ENCODE results near the gene KRT86.
"Not testable (repeated sequence)": the region's sequence is repeated elsewhere in the genome, so short reads cannot be mapped to it uniquely, and the experiment has no call there.

The KRT86 gene

DNA sequence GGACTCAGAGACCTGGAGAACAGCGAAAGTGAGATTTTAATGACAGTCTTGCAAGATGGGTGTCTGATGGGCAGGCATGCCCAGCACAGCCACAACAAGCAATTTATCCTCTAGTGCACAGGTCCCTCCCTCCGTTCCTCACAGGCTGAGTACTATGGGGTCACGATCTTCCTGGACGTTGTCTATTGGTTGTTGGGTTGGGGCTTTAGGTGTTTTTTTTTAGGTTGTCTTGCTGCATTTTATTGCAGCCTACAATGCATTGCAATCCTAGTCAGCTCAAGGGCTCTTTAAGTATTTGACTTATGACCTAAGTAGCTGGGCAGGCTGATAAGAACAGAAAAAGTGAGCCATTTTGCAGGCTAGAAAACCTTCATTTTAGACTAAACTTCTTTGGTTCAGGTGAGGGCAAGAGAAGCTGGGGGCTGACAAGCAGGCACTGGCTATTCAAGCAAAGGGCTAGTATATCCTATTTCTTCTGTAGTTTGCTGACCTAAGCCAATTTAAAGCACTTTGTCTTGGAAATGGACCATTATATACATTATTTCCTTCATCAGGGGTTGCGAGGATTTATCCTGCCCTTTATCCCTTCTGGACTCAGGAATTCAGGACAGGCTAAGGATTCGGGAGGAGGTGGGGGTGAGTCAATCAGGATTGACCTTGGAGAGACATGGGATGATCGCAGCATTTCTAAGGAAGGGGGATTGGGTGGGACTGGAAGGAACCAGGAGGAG lies 35.4 kb upstream of the KRT86 start:
- DNase-seq (ENCODE audit: low read depth), result no peak

DNA sequence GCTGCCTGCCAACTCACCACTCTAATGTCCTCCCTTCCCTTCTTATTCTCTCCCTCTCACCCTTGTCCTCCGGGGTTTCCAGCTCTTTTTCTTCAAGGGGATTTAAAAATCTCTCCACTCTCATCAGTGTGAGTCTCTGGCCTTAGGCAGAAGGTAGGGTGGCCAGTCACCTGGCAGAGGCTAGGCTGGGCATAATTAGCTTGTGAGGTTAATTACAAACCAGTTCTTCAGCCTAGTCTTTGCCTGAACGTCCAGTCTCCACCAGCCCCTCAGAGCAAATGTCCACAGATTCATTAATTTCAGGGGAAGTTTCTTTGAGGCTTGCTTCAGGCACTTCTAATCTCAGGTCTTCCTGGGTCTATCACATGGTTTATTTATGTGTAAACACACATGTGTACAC lies 34.7 kb upstream of the KRT86 start:
- no peak for DNase-seq (ENCODE audit: low read depth)

DNA sequence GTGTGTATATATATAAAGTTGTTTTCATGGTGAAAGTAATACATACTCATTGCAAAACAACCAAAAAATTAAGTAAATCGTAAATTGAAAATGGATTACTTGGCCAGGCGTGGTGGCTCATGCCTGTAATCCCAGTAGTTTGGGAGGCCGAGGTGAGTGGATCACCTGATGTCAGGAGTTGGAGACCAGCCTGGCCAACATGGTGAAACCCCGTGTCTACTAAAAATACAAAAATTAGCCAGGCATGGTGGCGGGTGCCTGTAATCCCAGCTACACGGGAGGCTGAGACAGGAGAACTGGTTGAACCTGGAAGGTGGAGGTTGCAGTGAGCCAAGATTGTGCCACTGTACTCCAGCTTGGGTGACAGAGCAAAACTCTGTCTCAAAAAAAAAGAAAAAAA lies 34.2 kb upstream of the KRT86 start:
- not testable (repeated sequence) for DNase-seq (ENCODE audit: low read depth)

DNA sequence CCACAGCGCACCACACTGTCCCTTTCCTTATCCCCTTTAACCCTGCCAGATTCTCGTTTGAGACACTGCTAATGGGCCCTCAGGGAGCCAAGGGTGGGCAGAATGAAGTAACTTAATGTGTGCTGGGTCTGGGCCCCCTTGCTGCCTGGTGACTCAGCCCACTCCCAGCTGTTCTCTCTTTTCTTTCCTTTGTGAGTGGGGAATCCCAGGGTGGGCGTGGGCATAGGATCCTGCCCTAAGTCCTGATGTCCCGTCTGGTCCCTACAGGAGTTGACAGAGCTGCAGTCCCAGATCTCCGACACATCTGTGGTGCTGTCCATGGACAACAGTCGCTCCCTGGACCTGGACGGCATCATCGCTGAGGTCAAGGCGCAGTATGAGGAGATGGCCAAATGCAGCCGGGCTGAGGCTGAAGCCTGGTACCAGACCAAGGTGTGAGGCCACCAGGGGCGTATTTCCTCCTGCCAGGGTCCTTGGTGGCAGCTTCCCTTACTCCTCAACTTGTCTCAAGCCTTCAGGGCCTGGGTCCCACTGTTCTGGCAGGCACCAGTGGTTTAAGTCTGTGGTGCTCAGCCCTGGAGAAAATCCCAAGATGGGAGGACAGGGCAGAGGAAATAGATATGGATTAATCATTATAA lies 33.1 kb upstream of the KRT86 start:
- no peak for DNase-seq (ENCODE audit: low read depth)

DNA sequence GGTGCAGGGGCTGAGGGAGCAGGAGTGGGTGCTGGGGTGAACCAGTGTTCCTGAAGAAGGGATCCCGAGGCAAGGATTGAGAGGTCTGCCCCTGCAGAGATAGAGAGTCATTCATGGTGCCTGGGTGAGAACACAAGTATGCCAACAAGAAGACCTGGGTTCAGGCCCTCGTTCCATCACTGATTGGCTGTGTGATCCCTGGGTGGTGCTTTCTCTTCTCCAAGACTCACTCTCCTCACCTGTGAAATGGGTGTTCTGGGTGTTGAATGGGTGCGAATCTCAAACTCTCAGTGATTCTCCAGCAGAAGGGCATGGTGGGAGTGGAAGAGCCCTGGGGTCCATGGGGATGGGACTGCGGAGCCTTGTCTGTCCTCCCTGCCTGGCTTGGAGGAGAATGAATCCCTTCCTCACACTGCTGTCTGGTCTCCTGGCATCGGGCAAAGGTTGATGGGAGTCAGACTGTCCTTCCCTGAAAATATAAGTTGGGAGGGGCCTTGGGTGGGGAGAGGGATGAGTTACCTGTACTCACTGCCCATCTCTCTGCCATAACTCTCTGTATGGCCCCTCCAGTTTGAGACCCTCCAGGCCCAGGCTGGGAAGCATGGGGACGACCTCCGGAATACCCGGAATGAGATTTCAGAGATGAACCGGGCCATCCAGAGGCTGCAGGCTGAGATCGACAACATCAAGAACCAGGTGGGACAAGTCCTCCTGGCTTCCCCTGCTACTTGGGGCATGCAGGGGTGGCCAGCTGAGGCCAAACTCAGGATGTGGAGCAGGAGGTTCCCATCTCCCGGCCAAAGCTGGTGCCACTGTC lies 31.8 kb upstream of the KRT86 start:
- no peak for DNase-seq (ENCODE audit: low read depth)

DNA sequence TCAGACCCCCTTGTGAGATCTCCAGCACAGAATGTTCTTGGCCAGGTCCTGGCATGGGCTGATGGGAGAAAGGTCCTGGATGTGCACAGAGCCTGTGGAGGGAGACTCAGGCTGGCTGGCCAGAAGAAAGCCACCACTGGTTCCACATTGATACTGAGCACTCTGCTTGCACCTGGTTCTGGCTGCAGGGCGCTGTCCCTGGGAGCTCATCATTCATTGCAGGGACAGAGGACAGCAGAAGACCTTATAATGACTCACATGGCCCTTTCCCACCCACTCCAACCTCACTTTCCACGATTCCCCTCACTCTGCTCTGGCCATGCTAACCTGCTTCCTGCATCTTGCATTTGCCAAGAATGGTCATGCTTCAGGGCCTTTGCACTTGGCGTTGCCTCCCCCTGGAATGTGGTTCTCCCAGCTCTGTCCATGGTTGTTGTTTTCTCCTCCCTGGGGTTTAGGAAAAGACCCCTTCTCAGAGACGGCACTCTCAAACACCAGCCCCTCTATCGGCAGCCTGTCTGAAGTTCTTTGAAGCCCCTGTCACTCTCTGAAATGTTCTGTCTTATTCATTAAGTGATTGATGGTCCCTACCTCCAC lies 31.1 kb upstream of the KRT86 start:
- DNase-seq (ENCODE audit: low read depth), result no peak

DNA sequence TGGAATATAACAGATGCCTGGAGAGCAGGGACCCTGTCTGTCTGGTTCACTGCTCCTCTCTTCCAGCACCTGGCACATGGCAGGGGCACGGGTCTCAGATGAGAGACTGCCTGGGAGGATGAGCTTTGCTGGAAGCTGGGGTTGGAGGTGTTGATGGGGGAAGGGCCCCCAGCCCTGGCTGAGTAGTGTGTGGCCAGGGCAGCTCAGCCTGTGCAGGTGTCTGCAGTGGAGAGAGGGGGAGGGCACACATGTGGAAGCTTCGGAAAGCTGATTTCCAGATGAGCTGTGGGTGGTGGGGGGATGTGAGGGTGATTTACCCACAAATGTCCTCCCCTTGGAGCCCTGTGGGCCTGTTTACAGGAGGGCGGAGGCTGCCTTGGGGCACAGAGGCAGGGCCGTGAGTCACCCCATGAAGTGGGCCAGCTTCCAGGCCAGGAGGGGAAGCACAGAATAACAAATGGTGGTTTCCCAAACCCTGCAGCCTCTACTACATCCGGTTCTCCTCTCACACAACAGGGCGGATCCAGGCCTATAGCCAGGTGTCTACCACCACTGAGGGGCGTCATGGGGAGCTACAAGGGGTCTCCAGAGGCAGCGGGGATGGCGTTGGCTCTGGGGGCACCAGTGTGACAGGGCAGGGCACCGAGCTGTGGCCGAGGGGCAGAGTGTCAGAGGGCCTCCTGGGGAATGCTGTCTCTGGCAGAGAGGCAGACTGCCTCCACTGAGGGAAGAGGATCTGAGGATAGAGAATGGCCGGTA lies 30.4 kb upstream of the KRT86 start:
- peak; percentile 27 for DNase-seq (ENCODE audit: low read depth)

DNA sequence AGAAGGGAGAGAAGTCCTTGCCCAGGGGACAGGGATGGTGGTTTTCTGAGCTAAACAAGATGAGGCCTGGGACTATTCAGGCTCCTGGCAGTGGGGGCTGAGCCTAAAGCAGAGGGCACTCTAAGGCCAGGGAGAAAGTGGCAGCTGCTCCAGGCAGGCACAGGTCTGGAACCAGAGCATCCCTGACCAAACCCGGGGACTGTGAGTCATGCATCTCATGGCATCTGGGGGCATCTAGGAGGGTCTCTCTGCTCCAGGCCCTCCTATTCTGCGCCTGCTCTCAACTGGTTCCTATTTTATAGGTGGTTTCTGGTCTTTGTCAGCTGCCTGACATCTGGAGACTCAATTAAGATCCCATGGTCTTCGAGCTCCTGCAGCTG lies 29.8 kb upstream of the KRT86 start:
- DNase-seq (ENCODE audit: low read depth), result no peak

DNA sequence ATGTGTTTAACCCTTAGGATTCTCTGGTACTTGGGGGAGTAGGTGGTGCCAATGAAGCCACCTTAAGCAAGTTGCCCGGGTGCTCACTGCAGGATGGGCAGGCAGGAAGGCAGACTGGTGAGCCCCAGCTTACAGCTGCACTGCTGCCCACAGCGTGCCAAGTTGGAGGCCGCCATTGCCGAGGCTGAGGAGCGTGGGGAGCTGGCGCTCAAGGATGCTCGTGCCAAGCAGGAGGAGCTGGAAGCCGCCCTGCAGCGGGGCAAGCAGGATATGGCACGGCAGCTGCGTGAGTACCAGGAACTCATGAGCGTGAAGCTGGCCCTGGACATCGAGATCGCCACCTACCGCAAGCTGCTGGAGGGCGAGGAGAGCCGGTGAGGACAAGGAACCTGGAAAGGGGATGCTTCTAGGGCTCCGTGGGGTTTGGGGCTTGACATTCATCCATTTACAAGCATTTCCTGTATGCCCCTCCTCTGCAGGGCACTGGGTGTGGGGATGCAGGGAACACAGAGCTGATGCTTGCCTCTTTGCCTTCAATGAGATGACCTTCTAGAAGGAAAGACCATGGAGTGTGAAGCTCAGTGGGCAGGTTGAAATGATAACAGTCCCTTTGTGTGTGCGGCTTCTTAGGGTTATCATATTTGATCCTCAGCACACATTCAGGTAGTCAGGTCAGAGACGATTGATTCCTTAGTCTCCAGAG lies 29.0 kb upstream of the KRT86 start:
- DNase-seq (ENCODE audit: low read depth), result no peak

DNA sequence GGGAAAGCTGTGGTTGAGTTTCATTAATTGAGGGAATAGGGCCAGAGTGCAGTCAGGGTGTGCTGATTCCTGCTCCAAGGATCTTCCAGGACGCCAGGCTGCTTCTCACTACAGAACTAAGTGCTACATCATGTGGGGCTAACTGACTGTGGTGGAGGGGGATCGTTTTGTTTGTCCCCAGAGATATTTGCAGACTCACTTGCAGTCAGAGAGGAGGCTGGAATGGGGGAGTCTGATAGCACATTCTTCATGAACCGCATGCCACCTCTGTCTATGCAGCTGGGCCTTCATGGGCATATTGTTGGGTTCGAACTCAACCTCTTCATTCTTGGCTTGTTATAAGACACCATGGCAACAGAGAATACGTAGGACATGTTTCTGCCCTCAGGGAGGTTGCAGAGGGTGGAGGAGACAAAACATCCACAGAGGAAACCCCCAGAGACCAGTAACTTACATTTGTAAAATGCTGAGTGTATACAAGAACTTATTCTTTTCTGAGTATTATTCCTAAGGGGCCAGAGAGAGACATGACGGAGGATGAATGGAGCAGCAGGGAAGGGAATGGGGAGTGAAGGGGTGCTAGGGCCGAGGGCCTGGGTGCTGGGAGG lies 28.4 kb upstream of the KRT86 start:
- no peak for DNase-seq (ENCODE audit: low read depth)

DNA sequence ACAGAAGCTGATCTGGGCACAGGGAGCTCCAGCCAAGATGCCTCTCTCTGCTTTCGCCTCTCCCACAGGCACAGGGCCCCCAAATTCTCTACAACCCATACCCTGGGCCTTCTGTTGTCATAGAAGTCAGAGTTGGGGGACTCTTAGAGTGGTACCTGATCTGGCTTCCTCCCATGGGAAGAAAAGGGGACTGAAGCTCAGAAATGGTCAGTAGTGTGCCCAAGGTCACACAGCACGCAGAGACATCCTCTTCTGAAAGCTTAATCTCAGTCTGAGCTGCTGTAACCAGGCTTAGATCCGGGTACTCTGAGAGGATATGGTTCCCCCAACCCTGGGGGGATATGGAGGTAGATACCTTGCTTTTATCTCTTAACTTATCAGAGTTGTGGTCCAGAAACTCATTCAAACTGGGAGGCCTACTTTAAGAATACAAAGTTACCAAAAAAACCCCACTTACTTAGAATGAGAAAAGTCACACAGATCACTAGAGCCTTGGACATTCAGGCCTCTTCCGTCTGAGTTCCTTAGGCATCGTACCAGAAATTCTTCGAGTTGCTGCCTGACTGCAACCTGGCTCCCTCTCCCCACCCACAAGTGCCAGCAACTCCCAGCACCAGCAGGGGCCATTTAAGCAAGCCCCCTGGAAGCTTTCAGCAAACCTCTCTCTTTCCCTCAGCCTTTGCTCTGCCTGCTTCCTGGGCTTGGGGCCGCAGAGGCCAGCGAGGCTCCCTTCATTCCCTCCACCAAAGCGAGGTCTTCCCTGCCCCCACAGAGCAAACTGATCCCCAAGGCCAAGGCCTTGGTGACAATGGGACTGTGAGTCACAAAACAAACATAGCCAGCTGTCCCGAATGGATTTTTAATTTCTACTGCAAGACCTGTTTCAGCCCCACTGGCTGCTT lies 27.5 kb upstream of the KRT86 start:
- no peak for DNase-seq (ENCODE audit: low read depth)

DNA sequence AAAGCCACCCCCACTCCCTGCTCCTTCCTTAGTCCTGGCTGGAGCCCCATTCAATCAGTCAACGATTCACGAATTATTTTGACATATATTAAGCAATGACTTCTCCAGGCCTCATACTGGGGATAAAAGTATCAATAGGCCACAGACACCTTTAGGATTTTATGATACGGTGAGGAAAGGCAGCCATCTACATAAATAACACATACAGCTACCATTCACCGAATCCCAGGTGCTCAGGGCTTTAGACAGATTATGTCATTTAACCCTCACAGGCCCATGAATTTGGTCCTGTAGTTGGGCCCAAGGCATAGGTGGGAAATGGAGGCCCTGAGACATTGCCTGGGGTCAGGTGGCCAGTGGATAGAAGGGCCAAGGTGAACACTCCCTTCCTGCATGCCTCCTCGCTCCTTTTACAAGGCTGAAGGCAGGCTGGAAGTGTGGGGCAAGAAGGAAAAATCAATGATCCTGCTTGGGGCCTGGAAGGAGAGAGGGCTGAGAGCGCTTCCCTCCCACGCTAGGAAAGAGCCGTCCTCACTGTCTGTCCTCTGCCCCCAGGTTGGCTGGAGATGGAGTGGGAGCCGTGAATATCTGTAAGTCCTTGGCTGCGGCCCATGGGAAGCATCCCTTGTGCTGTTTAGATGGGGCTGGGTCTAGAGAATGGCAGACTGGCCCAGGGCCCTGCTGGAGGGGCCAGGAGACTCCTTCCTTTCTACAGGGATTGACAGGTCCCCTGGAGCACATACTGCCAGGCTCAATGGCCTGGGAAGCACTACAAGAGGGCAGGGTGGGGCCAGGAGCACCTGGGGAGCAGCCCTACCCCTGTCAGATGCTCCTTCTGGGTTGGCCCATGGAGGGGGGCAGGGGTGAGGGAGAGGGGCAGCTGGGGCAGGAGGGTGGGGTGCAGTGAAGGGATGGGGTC lies 26.6 kb upstream of the KRT86 start:
- no peak for DNase-seq (ENCODE audit: low read depth)

DNA sequence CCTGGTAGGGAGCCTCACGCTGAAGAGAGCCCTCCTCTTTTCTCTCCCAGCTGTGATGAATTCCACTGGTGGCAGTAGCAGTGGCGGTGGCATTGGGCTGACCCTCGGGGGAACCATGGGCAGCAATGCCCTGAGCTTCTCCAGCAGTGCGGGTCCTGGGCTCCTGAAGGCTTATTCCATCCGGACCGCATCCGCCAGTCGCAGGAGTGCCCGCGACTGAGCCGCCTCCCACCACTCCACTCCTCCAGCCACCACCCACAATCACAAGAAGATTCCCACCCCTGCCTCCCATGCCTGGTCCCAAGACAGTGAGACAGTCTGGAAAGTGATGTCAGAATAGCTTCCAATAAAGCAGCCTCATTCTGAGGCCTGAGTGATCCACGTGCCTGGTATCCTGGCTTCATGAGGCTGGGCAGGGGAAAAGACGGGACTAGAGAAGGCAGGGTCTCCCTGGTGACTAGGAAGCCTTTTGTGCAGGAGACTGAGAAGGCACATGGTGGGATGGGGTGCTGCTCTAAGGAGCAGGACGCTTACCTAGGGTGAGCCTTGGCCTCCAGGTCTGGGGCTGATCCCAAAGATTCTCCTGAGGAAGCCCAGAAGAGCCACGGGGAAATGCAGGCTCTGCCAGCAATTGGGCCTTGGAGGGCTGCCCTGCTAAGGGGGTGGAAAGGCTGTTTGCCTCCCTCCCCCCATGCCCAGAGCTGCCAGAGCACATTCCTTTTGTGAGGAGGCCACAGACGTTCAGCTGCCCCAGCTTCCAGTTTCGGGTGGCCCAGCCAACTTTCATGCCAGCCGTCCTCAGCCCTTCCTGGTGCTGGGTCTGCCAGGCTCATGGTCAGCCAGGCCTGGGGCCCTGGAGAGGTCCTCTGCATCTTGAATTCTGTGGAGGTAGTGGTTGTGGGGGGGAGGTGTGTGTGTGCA lies 25.6 kb upstream of the KRT86 start:
- DNase-seq (ENCODE audit: low read depth), result no peak

DNA sequence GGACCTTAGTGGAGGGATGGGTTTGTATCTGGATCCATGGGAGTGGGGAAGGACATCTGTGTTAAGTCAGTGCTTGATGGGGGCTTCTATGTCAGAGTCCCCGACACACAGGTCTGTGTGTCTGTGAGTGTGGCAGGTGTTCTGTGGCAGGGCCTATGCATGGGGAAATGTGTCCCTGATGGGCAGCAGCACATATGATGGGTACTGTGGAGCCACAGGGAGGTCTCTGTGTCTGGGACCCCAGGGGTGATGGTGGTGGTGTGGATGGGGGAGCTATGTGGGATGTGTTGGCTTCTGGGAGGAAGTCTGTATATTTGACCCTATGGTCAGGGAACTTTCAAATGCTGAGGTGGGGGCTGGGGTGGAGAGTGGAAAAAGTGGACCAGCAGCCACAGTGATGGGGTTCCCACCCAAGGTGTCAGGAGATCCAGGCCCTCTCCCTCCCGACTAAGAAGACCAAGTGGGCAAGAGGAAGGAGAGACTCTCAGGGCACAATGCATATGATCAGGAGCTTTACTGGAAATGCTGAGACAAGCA lies 24.9 kb upstream of the KRT86 start:
- DNase-seq (ENCODE audit: low read depth), result no peak

DNA sequence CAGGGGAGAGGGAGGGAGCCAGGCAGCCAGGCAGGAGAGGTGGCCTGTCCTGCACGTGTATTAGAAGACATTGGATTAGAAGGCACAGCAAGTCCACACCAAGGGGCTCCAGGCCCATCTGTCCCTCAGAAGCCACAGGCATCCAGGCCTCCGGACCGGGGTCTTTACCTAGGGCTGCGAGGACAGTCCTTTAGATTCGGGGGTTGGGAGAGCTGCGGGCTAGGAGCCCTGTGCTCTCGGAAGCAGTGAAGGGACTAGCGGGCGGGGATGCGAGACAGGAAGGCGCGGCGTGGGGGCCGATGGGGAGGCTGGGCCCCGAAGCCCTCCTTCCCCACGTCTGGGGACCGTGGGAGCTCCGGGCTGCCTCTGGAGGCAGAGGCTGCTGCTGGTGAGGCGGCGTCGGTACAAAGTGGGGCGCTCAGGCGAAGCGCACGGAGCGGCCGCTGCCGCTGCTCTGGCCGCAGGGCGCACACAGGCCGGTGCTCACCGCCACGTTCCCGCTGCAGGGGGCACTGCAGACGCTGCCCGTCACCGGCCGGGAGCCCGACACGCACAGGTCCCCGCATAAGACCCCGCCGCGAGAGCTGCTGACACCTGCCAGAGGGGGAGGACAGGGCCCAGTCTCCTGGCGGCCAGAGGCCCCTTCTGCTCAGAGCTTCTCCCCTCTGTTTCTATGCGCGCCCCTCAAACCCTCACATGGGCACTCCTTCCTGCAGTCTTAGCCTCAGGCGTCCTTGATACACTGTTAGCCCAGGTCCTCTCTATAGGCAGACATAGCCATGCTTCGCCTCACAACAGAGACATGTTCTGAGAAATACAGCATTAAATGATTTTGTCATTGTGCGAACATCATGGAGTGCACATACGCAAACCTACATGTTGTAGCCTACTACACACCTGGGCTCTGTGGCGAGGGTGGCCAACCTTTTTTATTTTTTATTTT lies 24.1 kb upstream of the KRT86 start:
- no peak for DNase-seq (ENCODE audit: low read depth)

DNA sequence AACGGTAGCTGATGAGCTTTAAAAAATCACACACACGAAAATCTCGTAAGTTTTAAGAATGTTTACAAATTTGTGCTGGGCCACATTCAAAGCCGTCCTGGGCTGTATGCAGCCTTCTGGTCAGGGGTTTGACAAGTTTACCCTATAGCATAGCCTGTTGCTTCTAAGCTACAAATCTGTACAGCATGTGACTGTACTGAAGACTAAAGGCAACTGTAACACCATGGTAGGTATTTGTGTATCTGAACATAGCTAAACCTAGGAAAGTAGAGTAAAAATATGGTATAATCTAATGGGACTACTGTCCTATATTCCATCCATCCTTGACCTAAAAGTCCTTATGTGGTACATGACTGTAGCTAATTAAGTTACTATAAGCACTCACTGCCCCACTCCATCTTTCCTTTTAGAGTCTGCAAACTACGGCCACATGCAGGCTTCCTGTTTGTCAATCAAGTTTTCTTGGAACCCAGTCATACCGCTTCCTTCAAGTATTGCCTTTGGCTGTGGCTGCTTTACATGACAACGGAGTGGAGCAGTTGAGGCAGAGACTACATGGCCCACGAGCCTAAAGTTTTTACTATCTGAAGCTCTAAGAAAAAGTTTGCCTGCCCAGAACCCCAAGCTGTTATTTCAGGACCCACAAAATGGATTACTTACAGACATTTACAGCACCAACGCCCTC lies 22.9 kb upstream of the KRT86 start:
- no peak for DNase-seq (ENCODE audit: low read depth)

Measured in activated gamma-delta T cell treated with anti-CD3 and anti-CD28 coated beads, Interleukin-2, amount 50 U/mL, for 16 hours (primary cell).